RKO (cell line): ENCODE results near the gene ENTREP3.

Experiments used
- DNase-seq: peaks from one replicate; pipeline ENCODE4 v3.0.0-alpha.2; 2016; ENCODE audit warnings: low spot score

Gene ENTREP3

DNA sequence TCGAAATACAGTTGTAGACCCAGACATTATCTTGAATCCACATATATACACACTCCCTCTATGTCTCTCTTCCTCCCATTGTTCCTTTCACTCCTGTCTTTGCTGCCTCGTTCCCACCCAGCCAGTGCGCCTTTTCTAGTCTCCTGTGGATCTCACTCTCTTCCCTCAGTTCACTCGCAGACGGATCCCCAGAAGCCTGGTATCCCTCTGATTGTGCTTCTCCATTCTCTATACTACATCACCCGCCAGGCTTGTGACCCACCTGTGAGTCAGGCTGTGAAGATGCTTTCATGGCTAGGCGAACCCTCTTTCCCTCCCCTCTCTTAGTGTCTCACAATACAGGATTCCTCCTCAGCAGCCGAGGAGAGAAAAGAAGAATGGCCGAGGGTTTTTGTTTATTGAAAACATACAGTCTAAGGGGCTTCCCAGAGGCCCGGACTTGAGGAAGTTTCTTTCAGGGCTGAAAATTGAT is 23.4 kb upstream of the ENTREP3 start:
- peak; percentile 56 for DNase-seq

DNA sequence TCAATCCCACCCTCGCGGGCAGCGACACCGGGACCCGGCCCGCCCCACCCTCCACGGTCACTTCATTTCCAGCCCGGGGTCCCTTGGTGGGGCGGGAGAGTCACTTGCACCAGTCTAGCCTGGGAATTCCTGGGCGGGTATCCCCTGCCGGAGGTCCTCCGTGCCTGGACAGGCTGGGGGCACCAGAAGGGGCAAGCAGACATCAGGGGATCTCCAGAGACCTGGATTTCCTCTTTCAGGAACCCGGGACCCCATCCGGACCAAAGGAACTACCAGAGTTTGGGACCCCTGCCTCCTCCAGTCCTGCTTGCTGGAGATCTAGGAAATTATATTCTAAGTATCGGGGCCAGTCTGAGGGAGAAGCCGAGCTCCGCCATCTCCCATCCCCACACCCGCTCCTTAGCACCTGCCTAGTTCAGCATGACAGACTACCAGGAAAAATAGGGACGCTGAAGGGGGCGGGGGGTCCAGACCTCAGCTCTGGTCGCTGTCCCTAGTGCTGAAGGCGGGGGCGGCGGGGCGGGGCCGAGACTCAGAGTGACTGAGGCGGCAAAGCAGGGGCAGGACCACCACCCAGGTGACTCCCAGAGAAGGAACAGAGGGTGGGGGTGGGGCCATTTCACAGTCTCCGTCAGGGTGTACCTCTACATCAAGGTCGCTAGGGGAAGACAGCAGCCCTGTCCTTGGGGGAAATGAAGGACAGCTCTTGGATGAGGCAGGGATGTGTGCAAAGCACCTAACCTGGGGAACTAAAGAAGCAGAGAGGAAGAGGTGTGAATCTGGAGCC is 22.8 kb upstream of the ENTREP3 start:
- DNase-seq = peak; percentile 71

DNA sequence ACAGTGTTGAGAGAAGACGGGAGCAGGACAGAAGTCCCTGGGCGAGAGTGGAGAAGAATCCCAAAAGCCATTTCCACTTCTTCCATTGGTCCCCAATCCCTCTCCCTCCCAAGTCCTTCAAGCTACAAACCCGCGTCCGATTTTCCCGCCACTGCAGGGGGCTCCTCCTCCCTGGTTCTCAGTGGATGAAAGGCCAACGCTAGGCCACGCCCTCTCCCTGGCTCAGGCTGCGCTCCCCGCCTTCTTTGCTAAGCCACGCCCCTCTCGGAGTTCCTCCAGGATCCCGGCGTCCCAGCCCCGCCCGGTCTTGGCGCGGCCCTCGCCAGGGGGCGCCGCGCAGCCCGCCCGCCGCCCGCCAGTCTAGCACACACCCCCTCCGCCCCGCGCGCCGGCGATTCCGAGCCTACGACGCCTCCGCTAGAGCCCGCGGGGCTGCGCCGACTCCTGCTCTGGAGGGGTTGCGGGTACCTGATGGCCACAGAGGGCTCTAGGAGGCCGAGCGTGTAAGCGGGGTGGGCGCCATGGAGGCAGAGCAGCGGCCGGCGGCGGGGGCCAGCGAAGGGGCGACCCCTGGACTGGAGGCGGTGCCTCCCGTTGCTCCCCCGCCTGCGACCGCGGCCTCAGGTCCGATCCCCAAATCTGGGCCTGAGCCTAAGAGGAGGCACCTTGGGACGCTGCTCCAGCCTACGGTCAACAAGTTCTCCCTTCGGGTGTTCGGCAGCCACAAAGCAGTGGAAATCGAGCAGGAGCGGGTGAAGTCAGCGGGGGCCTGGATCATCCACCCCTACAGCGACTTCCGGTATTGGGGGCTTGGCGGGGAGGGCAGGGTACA is 22.0 kb upstream of the ENTREP3 start, which contains the start of gene HCN3:
Gene HCN3, plus strand, starts transcription at position 394 of the 832 bp plus-strand sequence. Its CDS starts 128 bp downstream, at position 522.
- peak; percentile 95 for DNase-seq

DNA sequence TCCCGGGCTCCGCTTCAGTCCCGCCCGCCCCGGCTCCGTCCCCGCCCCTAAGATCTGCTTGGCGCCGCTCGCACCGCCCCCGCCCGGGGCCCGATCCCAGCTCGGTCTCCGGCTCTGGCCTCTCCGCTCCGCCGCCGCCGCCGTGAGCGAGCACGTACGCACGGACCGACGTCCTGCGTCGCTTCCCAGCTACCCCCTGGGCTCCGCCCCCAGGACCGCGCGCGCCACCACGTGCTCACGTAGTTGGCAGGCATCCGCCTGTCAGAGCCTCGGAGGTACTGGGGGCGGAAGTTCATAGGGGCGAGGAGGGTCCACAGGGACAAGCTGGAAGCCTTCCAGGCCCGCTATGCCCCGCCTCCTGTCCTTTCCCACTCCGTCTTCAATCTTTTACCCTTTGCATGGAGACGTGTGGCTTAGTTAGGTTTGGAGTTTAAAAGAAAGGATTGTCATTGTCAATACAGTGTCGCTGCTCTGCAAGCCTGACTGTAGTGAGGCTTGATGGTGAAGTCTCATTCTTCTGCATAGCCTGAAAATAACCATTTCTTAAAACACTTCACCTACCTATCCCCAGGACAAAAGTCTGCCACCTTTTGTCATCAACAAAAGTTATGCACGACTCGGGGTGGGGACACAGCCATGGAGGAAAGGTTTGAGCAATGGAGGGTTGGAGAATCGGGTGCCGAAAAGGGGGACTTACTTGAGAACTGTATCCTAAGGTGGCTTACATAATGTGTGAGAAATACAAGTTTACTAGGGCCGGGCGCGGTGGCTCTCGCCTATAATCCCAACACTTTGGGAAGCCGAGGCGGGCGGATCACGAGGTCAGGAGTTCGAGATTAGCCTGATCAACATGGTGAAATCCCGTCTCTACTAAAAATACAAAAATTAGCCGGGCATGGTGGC is 18.3 kb upstream of the ENTREP3 start, which contains the start of gene CLK2:
Gene CLK2, minus strand, starts transcription at position 162 of the 903 bp plus-strand sequence. CDS start 2,527 bp downstream, outside the sequence.
- peak; percentile 96 for DNase-seq

DNA sequence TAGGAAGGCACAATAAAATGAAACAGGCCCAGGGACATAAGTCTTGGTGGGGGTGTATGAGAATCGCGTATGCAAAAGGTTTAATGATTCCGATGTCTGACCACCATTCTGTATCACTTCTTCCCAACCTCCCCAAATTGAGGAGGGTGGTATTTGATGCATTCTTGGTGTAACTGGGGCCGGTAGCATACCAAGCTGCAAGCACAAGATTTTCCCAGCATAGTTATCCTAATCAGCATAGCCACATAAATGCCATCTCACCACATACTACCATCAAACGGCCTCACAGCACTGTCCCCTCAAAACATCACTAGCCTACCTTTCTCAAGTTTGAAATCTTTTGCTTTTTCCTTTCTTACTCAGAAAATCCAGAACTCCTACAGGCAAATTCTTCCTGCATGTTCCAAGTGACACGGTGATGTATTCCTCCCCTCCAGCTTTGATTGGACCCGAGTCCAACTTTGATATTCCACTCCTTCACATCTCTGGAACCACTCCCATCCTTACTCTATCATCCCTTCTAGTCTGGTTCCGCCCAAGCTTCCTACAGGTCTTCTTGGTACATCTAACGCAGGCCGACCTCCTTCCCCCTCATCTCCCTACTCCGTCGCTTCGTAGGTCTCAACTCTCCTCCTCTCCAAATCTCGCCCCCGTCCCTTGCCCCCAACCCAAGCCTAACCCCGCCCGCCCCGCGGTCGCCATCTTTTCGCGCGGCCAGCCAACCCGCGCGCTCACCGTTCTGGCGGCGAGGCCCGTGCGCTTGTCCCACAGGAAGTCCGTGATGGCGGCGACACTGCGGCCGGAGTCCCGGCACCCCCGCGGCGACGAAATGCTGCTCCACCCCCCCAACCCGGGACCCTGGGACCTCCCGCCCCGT is 17.4 kb upstream of the ENTREP3 start:
- peak; percentile 66 for DNase-seq

DNA sequence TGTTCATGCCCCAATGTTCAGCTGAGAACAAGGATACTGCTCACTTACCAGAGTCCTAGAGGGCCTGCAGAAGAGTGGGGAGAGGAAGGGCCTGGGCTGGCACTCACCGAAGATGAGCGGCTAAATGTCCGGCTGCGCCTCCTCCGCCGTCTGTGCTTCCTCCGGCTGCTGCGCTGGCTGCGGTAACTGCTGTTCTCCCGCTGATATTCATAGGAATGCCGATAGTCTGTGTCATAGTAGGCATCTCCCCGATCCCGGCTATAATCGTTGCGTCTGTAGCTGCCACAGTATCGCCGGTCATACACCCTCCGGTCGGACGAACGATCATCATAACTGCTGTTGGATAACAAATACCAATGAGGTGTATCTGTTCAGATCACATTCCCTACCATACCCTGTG is 14.1 kb upstream of the ENTREP3 start:
- no peak for DNase-seq

DNA sequence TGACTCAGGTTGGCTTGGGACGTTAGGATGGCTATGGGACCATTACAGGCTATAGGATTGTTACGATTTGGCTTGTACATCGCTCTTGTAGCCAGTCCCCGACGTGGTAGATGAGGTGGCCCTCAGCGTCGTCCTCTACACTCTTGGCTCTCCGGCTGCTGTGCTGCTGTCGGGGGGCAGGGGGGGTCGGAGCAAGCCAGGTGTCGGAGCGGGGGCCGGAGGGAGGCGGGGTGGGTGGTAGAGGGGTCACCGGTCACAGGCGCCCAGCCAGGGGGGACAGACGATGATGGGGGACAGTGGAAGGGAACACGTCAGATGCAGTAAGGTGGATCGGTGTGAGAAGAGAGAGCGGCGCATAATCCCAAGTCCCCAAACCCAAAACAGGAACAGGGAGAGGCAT is 13.3 kb upstream of the ENTREP3 start:
- no peak for DNase-seq

DNA sequence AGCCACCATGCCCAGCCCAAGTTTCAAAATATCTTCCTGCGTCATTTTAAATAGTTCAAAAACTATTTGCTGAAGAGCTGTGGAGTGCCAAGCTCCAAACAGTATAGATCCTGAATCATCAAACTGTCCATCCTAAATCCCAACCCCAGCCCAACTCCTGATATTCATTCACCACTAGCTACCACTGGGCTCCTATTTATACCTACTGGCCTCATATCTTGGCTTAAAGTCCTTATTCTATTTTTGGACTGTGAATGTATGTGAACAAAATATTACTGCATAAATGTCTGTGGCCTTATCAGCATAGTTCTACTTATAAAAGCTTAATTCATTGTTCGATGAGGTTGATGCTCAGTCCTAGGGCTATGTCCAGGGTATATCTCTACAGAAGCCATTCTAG is 12.1 kb upstream of the ENTREP3 start:
- DNase-seq = no peak

DNA sequence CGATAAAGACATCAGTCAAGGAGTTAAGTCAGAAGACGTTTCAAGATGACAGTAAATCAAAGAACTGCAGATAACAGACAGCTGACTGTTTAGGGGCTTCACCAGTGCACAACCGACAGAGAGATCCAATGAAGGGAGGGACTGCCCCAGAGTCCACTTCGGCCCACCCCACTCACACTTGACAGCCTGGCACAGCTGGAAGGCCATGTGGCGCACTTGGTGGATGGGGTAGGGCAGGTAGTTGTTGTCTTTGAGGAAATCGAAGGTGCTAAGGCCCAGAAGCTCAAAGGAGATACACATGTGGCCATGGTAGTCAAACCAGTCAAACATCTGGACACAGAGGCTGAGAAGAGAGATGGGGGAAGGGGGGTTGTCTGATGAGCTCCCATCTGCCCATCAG is 11.3 kb upstream of the ENTREP3 start:
- DNase-seq = no peak

DNA sequence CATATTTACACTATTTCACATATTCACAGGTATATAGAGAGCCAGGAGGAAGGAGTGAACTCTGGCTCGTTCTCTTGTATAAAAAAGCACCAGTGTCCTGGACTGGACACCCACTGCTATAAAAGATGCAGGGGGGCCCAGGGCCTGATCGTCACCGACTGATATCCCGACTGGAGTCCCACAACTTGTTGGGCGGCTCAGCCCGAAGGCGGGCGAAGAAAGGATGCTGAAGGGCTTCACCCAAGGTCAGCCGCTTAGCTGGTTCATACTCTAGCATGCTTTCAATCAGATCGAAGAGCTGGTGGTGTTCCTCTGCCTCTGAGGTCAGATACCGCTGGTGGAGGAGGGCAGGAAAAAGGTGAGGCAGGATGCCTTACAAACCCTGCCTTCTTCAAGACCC is 7.8 kb upstream of the ENTREP3 start:
- no peak for DNase-seq

DNA sequence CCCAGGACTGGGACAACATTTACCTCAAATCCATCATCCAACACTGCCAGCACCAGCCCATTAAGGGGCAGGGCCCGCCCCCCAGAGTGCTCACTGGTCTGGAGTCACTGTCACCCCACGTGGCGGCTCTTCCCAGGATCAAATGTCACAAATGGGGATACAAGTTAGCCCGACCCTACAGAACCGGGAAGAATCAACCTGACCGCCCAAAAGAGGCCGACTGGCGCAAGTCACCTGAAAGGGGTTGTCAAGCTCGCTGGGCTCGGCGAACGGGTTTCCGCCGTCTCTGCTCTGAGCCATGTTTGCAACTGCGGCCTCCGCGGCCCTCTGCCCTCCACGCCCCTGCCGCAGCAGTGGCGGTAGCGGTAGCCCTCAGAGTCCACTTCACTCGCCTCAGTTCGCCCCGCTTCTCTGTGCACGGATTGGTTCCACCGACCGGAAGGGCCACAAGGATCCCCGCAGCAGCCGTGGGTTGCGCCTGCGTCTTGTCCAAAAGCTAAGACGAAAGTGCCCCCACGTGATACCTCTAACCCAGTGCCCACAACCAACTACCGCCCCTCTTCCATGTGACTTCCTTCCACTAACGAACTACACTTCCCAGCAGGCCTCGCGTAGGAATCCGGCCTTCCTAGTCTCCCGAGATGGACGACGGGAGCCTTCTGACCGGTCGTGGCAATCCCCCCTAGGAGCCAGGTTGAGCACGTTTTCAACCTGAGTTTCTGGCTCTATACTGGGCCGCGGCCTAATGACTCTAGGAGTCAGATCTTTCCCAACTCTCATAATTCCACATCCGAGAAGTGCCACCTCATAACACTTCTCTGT is 6.8 kb upstream of the ENTREP3 start, which contains the start of gene SCAMP3:
Gene SCAMP3, minus strand, starts transcription at position 509 of the 822 bp plus-strand sequence. Its CDS starts 209 bp downstream, at position 300.
- DNase-seq = peak; percentile 98

DNA sequence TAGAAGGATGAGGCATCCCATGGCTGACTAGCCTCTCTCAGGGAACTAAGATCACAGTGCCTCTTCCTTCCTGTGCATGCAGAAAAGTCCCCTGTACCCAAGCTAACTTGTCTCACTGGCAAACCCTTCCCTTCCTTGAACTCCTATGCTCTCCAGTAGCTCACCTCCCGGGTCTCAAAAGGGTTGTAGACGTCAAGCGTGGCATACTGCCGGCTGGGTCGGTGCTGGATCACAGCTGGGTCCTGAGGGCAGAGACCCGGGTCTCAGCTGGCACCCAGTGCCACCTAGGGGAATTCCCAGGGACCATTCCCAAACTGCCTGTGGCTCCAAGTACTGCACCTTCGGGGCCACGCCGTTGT is 6.2 kb upstream of the ENTREP3 start:
- DNase-seq = peak; percentile 66

DNA sequence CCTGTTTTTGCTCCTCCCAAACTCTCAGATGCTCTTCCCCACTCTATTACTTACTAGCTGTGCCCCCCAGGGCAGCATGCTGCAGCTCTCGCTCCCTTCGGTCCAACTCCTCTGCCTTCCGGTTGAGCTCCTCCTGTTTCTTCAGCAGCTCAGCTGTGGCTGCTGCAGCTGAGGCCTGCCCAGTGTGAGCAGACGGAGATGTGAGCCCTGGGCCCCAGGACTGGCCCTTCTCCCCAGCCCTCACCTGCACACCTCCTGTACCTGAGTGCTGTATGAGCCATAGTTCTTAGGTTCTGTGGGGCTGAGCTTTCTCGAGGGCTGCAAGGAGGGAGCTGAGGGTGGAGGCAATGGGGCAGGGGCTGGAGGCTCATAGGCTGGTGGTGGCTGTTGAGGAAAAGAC is 5.0 kb upstream of the ENTREP3 start:
- no peak for DNase-seq

DNA sequence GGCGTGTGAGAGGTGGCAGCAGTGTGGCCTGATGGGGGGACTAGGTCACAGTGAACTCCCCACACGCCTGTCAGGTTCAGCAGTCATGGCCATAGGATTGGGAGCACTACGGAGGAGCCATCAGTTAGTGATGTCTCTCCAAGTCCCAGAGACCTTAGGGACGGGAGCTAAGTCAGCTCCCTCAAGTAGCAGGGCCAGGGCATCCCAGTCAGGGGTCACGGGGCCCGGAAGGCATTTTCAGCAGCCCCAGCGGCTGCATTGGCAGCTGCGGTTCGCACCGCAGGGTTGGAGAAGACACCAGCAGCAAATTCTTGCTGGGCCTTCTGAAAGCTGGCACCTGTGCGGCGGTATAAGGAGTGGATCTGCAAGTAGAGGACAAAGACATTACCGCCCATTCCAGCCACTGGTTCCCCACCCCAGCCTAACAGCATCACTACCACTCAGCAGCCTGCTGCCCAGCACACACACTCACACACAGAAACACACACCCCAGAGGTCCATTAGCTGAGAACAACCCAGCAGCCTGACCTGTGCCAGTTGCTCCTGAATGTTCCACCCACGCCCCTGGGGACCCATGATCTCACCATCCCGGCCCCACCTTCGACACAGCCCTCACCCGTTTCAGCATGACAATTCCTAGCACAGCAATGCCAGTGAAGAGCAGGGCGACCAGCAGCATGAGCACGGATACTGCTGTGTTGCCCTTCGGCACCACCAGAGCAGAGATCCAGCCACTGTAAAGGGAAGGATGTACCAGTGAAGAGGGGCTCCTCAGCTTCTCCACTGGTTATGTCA is 972 bp upstream of the ENTREP3 start:
- DNase-seq = no peak

DNA sequence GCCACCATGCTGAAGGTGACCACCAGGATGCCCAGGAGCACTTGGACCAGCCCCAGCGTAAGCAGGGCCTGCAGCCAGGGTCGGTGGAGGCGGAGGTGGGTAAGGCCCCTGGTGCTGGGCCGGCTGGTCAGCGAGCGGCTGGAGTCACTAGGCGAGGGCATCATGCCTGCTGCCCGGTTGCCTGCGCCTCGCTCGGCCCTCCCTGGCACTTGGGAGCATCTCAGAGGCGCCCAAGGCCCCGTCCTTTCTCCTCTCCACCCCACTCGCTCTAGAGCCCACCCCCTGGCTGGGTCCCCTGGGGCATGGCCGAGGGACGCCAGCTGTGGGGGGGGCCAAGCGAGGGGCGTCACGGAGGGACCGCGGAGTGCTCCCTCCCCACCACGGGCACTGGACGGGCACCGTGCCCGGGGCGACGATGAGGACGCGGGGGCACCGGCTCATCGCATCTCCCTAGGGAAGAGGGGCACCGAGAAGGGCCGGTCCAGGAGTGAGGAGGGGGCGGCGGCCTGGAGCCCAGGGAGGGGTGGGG is 505 bp downstream of the ENTREP3 start:
- no peak for DNase-seq

DNA sequence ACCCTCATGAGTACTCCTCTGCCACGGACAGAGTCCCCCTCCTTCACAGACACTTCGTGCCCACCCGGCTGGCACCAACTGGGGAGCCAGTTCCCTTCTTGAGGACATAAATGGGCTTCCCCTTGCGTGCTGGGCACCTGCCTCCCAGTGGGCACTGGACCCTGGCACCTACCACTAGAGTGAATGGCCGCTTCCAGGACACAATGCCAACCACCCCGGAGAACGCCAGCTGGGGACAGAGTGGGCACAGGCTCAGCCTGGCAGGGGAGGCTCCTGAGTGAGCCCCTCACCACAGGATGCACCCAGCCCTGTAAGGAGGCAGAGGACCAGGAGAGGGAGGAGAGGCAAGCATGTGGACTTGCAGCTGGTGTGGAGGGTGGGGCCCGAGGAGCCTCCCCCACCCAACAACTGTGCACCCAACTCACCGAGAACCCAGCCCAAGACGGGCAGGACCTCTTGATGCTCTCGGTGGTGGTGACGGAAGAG is 1.0 kb downstream of the ENTREP3 start:
- peak; percentile 45 for DNase-seq

DNA sequence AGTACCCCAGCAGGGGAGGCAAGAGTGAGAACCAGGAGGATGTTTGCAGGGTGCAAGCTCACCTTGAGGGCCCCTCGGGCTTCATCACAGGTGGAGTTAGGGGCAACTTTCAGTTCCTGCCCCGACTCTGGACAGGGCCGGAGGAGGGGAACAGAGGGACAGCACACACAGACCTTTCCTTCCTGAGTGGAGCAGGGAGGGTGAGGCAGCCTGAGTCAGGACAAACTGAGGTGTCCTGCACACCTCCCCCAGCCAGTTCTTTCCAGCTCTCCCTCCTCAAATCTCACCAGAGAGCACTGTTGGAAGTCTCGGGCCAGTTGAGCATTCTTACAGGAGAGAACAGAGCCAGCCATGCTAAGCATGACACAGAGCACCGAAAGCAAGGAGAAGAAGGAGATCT is 1.5 kb downstream of the ENTREP3 start:
- peak; percentile 82 for DNase-seq

DNA sequence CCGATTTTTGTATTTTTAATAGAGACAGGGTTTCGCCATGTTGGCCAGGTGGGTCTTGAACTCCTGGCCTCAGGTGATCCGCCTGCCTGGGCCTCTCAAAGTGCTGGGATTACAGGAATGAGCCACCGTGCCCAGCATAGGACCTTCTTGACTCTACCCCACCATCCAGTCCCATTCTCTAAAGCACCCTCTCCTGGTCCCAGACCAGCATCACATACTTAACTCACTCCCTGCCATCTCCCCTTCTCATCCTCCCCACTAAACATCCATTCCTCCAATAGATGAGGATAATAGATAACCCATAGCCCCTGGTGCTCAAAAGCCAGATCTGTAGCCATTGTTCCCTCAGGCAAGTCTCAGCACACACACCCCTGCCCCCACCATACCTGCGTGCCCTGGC is 2.1 kb downstream of the ENTREP3 start:
- DNase-seq = no peak

DNA sequence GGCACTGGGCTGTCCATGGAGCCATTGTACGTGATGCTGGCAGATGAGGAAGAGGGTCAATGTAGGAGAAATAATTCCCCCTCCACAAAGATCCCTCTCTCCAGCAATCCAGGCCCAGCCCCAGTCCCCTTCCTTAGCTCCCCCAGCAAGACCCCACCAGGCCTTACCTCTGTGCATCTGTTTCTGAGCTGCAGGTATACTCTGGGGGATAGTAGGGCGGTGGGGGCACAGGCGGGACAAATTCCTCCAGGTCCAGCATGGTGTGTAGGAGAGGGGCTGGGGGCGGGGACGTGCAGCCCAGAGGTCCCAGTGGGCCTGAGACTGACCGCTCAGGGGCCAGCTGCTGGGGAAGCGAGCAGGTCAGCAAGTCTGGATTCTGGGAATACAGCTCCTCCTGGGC is 3.7 kb downstream of the ENTREP3 start:
- no peak for DNase-seq
